COR-L47 (cell line): ENCODE data around the gene MSH2.
"Not testable (repeated sequence)": the region's sequence is repeated elsewhere in the genome, so short reads cannot be mapped to it uniquely, and the experiment has no call there.

Experiments used
- DNase-seq: peaks from one replicate; lab custom pipeline; 2025; lab: John Stamatoyannopoulos, UW

The MSH2 gene

DNA sequence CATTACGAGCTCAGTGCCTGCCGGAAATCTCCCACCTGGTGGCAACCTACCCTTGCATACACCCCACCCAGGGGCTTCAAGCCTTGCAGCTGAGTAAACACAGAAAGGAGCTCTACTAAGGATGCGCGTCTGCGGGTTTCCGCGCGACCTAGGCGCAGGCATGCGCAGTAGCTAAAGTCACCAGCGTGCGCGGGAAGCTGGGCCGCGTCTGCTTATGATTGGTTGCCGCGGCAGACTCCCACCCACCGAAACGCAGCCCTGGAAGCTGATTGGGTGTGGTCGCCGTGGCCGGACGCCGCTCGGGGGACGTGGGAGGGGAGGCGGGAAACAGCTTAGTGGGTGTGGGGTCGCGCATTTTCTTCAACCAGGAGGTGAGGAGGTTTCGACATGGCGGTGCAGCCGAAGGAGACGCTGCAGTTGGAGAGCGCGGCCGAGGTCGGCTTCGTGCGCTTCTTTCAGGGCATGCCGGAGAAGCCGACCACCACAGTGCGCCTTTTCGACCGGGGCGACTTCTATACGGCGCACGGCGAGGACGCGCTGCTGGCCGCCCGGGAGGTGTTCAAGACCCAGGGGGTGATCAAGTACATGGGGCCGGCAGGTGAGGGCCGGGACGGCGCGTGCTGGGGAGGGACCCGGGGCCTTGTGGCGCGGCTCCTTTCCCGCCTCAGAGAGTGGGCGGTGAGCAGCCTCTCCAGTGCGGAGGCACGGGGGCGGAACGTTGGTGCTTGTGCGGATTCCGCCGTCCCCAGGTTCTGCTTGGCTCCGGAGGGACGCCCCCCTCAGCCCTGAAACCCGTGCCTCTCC is at the start of gene MSH2:
Gene MSH2, plus strand, starts transcription at position 352 of the 804 bp plus-strand sequence. Its CDS starts 36 bp downstream, at position 388.
- DNase-seq = peak; percentile 98

DNA sequence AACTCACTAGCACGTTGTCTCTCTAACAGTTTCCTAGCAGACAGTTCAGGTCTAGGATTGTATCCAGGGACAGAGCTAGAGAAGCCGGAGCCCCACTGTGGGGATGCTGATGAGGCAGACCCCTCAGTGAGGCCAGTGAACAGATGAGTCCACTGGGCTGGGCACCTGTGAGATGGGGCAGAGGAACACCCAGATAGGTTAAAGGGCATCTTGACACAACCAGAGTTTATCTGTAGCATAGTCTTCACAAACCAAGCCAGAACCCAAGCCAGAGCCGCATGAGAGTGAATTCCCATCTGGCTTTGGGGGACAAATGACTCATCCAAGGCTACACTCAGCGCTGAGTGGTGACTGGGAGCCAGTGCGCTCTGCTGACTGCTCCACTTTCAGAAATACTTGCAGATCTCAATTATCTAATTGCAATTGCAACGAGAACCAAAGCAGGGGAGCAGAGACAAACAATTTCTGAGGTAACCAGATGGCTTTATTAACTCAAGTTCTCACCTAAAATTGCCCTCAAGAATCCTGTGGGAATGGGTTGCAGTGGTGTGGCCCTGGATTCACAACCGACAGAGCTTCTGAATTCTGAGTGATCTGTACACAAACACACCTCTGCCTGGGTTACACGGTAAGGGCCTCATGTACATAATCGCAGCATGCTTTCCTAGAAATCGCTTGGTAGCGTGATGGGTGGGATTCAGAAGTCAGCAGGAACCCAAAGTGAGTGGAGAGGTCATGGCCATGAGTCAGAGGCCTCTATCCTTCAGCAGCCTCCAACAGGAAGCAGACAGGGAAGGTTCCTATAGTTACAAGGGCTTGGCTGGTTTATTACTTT is 48.7 kb upstream of the MSH2 start:
- DNase-seq = no peak

GRCh38 chr2:47354848-47355204 is 48.1 kb upstream of the MSH2 start:
- no peak for DNase-seq

DNA sequence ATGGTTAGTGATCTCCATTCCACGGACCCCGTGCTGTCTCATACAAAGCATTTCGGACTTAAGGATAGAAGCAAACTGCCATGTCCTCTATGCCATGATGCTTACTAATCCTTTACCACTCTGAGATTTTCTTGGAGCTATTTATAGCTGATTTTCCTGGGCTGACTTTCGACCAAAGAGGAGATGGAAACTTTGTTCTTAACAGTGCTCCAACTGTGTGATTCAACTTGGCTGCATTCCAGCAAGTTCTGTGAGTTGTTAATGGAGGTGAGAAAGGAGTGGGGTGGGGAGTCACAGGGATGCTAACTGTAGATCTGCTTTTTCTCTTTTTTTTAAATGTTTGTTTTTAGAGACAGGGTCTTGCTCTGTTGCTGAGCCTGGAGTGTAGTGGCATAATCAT is 45.5 kb upstream of the MSH2 start:
- no peak for DNase-seq

DNA sequence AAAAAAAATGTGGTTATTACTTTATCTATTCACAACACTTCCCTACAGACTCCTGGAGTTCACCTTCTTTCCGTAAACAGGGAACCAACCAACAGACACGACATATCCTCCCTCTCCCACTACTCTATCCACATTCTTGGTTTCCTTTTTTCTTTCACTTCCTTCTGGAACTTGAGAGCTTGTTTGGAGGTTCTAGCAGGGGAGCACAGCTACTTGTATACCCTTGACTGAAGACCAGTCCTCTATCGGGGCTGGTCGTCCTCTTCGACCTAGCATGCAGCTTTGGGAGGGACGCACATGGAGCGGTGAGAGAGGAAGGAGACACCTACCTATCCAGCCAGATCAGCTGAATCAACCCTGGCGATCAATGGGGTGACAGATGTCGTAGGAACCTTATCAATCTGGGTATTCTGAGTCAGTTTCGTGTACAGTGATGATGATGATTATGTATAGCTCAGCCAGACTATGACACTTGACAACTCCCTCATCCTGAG is 43.5 kb upstream of the MSH2 start:
- DNase-seq = no peak

GRCh38 chr2:47360283-47360682 is 42.7 kb upstream of the MSH2 start:
- no peak for DNase-seq

GRCh38 chr2:47360927-47361326 is 42.0 kb upstream of the MSH2 start:
- DNase-seq = no peak

DNA sequence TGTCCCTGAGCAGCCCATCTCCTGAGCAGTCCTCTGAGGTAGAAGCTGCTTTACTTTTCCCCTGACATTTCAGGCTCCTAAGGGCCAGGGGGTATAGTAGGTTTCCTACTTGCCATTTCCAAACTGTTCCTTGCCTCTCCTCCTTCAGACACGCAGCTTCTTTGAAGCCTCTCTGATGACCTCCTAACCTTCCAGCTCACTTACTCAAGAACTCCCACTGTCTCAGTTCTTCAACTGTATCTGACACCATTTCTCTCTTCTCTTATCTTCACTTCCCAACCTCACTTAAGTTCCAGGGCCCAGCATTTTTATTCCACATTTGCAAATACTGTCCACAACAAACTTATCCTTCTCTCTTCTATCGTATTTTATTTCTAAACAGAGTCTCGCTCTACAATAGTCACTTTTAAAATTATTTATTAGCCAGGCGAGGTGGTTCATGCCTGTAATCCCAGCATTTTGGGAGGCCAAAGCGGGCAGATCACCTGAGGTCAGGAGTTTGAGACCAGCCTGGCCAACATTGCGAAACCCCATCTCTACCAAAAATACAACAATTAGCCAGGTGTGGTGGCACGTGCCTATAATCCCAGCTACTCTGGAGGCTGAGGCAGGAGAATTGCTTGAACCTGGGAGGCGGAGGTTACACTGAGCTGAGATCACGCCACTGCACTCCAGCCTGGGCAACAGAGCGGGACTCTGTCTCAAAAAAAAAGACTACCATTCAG is 41.3 kb upstream of the MSH2 start:
- not testable (repeated sequence) for DNase-seq

DNA sequence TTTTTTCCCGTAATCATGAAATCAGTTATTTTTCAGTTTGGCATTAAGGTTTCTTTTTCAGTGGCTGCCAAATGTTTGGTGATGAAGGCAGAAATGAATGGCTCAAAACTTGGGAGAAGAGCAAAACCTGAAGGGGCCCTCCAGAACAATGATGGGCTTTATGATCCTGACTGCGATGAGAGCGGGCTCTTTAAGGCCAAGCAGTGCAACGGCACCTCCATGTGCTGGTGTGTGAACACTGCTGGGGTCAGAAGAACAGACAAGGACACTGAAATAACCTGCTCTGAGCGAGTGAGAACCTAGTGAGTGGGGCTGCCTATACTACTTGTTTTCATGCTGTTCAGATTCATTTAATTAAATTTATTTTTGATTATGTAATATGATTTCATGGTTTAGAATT is 29.2 kb upstream of the MSH2 start:
- DNase-seq = peak; percentile 3

DNA sequence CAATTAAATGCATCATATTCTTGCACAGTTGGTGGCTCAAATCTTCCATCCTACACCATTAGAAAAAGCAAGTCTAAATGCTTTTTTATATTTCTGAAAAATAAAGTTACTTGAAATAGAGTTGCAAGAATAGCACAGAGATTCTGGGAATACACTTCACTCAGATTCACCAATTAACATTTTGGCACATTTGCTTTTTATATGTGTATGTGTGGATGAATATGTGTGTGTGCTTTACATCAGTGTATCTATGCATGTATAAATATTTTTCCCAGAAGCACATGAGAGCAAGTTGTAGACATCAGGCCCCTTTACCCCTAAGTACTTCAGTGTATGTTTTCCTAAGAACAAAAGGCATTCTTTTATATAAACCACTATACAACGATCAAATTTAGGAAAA is 27.6 kb upstream of the MSH2 start:
- no peak for DNase-seq

GRCh38 chr2:47379384-47379783 is 23.6 kb upstream of the MSH2 start:
- no peak for DNase-seq

DNA sequence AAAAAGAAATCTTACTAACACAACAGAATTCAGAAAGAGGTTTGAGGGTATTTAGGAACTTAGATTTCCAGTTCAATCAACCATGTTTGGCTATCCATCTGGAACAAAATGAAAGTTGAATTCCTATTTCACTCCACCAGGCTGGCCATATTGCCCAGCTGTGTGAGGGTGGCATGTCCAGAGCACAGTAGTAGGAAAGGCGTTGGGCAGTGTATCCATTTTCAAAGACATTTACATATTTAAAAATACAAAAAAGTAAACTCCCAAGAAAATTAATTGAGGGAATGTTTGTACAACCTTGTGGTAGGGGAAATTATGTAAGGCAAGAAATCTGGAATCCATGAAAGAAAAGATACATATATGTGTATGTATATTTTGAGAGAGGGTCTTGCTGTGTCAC is 21.5 kb upstream of the MSH2 start:
- no peak for DNase-seq

GRCh38 chr2:47386551-47386950 is 16.4 kb upstream of the MSH2 start:
- no peak for DNase-seq

DNA sequence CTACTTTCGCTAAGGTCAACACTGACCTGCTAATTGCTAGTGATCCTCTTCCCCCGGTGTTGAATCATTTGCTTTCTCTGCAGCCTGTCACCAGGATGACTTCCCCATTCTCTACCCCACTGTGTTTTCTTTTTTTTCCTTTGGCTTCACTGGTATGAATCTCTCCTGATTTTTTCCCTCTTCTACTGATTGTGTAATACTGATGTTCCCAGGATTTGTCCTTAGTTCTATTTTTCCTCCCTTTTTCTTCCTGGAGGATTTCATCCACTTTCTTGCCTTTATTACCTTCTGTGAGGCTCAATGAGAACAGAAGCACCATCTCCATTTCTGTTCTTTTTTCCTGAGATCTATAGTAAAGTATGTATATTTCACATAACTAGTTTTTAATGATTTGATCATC is 14.1 kb upstream of the MSH2 start:
- no peak for DNase-seq

- no peak for DNase-seq
Observed at GRCh38 chr2:47389692-47390091, 13.3 kb upstream of the MSH2 start.

DNA sequence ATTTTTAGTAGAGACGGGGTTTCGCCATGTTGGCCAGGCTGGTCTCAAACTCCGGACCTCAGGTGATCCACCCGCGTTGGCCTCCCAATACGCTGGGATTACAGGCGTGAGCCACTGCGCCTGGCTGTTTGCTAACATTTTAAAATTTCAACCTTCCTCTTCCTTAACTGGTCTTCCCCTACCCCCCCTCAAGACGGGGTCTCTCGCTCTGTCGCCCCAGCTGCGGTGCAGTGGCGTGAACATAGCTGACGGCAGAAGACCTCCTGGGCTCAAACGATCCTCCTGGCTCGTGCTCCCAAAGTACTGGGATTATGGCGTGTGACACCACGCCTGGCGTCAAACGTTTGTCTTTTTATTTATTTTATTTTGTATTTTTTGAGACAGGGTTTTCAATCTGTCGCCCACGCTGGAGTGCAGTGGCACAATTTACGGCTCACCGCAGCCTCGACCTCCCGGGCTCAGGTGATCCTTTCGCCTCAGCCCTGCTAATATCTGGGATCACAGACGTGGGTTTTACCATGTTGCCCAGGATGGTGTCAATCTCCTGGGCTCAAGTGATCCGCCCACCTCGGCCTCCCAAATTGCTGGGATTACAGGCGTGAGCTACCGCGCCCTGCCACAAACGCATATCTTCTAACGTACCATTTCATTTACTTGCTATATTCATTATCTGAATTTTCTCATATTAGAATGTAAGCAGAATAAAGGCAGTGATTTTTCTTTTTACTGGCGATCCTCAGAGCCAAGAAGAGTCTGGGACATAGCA is 984 bp upstream of the MSH2 start:
- DNase-seq = no peak

GRCh38 chr2:47402555-47402804 is 476 bp upstream of the MSH2 start:
- DNase-seq = no peak

DNA sequence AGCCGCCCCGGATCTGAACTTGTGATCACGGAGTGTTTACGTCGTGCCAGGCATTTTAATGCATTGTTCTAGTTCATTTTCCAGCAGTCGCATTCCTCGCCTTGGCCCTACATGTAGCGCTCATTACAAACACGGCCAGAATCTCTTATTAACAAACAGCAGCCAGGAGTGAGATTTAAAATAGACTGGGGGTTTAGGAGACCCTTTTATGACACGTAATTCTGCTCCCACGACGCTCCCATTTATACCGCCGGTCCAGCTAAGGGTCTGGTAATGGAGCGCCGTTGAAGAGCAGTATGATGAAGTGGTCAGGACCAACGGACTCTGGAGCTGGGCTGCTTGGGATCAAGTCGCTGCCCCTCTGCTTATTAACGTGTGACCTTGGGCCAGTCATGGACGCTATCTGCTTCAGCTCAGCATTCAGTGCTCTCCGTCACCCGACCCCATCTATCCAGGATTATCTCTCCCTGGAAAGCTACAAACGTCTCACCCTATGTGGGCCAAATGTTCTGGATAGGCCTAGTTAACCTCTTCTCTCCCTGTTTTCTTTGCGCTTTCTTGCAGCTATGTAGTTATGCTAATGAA is 745 bp downstream of the MSH2 start:
- DNase-seq = no peak

- no peak for DNase-seq
Observed at GRCh38 chr2:47404356-47404755, 1.4 kb downstream of the MSH2 start.

GRCh38 chr2:47405757-47406156 is 2.8 kb downstream of the MSH2 start:
- no peak for DNase-seq

DNA sequence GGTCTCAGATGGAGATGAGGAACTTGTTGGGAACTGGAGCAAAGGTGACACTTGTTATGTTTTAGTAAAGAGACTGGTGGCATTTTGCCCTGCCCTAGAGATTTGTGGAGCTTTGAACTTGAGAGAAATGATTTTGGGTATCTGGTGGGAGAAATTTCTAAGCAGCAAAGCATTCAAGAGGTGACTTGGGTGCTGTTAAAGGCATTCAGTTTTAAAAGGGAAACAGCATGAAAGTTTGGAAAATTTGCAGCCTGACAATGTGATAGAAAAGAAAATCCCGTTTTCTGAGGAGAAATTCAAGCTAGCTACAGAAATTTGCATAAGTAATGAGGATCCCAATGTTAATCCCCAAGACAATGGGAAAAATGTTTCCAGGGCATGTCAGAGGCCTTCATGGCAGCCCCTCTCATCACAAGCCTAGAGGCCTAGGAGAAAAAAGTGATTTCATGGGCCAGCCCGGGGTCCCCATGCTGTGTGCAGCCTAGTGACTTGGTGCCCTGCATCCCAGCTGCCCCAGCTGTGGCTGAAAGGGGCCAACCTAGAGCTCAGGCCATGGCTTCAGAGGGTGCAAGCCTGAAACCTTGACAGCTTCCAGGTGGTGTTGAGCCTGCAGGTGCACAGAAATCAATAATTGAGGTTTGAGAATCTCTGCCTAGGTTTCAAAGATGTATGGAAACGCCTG is 3.8 kb downstream of the MSH2 start:
- not testable (repeated sequence) for DNase-seq
